ENCODE measurements around the gene TBC1D10B. TPM values are rescaled to one million over a fixed set of nuclear protein-coding genes. Genes with fewer than 3 reads are reported as not detected.

Gene TBC1D10B
- total and polyA plus RNA-seq, 2 of the 8 experiments (the other 6 are each of a cell fraction or from before 2014, with no cell fraction given), result 15.4 to 28.6 TPM

GRCh38 chr16:30378236-30379157 lies 8.2 kb upstream of the TBC1D10B start (continued):
- peak; percentile 41 to 59; a peak in 2 of 4 replicates for TF ChIP-seq SIN3A (conservative IDR thresholded peaks at IDR 0.05 in 1 of 2, IDR thresholded peaks at IDR 0.05 in 1 of 2; ENCODE audit: low read depth in 1 of 2, low read length in 2 of 2)
- TF ChIP-seq SP1 (IDR thresholded peaks at IDR 0.05; ENCODE audit: low read depth, low read length), result 0 out of 2 replicates have a peak, but pooled peaks have one; percentile 44
- TF ChIP-seq ASH2L (IDR thresholded peaks at IDR 0.05; ENCODE audit: low read length), result peak; percentile 59
- TF ChIP-seq, protein P1, sequence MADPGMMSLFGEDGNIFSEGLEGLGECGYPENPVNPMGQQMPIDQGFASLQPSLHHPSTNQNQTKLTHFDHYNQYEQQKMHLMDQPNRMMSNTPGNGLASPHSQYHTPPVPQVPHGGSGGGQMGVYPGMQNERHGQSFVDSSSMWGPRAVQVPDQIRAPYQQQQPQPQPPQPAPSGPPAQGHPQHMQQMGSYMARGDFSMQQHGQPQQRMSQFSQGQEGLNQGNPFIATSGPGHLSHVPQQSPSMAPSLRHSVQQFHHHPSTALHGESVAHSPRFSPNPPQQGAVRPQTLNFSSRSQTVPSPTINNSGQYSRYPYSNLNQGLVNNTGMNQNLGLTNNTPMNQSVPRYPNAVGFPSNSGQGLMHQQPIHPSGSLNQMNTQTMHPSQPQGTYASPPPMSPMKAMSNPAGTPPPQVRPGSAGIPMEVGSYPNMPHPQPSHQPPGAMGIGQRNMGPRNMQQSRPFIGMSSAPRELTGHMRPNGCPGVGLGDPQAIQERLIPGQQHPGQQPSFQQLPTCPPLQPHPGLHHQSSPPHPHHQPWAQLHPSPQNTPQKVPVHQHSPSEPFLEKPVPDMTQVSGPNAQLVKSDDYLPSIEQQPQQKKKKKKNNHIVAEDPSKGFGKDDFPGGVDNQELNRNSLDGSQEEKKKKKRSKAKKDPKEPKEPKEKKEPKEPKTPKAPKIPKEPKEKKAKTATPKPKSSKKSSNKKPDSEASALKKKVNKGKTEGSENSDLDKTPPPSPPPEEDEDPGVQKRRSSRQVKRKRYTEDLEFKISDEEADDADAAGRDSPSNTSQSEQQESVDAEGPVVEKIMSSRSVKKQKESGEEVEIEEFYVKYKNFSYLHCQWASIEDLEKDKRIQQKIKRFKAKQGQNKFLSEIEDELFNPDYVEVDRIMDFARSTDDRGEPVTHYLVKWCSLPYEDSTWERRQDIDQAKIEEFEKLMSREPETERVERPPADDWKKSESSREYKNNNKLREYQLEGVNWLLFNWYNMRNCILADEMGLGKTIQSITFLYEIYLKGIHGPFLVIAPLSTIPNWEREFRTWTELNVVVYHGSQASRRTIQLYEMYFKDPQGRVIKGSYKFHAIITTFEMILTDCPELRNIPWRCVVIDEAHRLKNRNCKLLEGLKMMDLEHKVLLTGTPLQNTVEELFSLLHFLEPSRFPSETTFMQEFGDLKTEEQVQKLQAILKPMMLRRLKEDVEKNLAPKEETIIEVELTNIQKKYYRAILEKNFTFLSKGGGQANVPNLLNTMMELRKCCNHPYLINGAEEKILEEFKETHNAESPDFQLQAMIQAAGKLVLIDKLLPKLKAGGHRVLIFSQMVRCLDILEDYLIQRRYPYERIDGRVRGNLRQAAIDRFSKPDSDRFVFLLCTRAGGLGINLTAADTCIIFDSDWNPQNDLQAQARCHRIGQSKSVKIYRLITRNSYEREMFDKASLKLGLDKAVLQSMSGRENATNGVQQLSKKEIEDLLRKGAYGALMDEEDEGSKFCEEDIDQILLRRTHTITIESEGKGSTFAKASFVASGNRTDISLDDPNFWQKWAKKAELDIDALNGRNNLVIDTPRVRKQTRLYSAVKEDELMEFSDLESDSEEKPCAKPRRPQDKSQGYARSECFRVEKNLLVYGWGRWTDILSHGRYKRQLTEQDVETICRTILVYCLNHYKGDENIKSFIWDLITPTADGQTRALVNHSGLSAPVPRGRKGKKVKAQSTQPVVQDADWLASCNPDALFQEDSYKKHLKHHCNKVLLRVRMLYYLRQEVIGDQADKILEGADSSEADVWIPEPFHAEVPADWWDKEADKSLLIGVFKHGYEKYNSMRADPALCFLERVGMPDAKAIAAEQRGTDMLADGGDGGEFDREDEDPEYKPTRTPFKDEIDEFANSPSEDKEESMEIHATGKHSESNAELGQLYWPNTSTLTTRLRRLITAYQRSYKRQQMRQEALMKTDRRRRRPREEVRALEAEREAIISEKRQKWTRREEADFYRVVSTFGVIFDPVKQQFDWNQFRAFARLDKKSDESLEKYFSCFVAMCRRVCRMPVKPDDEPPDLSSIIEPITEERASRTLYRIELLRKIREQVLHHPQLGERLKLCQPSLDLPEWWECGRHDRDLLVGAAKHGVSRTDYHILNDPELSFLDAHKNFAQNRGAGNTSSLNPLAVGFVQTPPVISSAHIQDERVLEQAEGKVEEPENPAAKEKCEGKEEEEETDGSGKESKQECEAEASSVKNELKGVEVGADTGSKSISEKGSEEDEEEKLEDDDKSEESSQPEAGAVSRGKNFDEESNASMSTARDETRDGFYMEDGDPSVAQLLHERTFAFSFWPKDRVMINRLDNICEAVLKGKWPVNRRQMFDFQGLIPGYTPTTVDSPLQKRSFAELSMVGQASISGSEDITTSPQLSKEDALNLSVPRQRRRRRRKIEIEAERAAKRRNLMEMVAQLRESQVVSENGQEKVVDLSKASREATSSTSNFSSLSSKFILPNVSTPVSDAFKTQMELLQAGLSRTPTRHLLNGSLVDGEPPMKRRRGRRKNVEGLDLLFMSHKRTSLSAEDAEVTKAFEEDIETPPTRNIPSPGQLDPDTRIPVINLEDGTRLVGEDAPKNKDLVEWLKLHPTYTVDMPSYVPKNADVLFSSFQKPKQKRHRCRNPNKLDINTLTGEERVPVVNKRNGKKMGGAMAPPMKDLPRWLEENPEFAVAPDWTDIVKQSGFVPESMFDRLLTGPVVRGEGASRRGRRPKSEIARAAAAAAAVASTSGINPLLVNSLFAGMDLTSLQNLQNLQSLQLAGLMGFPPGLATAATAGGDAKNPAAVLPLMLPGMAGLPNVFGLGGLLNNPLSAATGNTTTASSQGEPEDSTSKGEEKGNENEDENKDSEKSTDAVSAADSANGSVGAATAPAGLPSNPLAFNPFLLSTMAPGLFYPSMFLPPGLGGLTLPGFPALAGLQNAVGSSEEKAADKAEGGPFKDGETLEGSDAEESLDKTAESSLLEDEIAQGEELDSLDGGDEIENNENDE (IDR thresholded peaks at IDR 0.05; ENCODE audit: insufficient replicate concordance, low read length), result no peak
- peak; percentile 81 for TF ChIP-seq POLR2AphosphoS5 (IDR thresholded peaks at IDR 0.05; ENCODE audit: low read depth, low read length)
- 0 out of 2 replicates have a peak, but pooled peaks have one; percentile 21 for TF ChIP-seq SP4 (IDR thresholded peaks at IDR 0.05; ENCODE audit: low read length)
- peak; percentile 58 for TF ChIP-seq KDM4A (IDR thresholded peaks at IDR 0.05; ENCODE audit: low read depth, low read length, severe bottlenecking)
- TF ChIP-seq TCF12 (IDR thresholded peaks at IDR 0.05; ENCODE audit: low read depth, low read length), result no peak
- peak; percentile 74 for TF ChIP-seq TBP (IDR thresholded peaks at IDR 0.05; ENCODE audit: low read depth, low read length)
- peak; percentile 22 for TF ChIP-seq TAF7 (optimal IDR thresholded peaks at IDR 0.05; ENCODE audit: borderline replicate concordance, low read depth, low read length)
